Calu3 (cell line): ENCODE results near the gene PRTG. TPM values are rescaled to one million over a fixed set of nuclear protein-coding genes. Genes with fewer than 3 reads are reported as not detected.

ENCODE experiments used
- BruUV-seq: library from RNA; stranded (reverse); fragments of 400-500 nt; replicated peaks from 2 replicates; lab custom pipeline; 2021; lab: Mats Ljungman, UMichigan
- CTCF ChIA-PET: fragments of 300-600 bp; sonication (Branson Sonifier 250); formaldehyde crosslinking; loops from one replicate; lab custom pipeline; 2022; ENCODE audit warnings: antibody characterized with exemption; lab: Charles Lee
- DNase-seq: peaks from one replicate; pipeline ENCODE4 v3.0.0; 2022
- H3K27ac Mint-ChIP-seq: one replicate; pipeline ENCODE4 v1.8.0; 2022; ENCODE audit warnings: mixed read lengths; ENCODE audit not compliant: unreplicated experiment
- H3K27me3 Mint-ChIP-seq: one replicate; pipeline ENCODE4 v1.8.0; 2022; ENCODE audit warnings: mixed read lengths; ENCODE audit not compliant: unreplicated experiment
- H3K36me3 Mint-ChIP-seq: one replicate; pipeline ENCODE4 v1.8.0; 2022; ENCODE audit warnings: mild to moderate bottlenecking, moderate library complexity, mixed read lengths; ENCODE audit not compliant: insufficient read depth, unreplicated experiment
- H3K4me1 Mint-ChIP-seq: one replicate; pipeline ENCODE4 v1.8.0; 2022; ENCODE audit warnings: mild to moderate bottlenecking, low read depth, mixed read lengths; ENCODE audit not compliant: unreplicated experiment
- H3K4me3 Mint-ChIP-seq: one replicate; pipeline ENCODE4 v1.8.0; 2022; ENCODE audit warnings: mild to moderate bottlenecking, low read depth, moderate library complexity, mixed read lengths; ENCODE audit not compliant: unreplicated experiment
- H3K9me3 Mint-ChIP-seq: one replicate; pipeline ENCODE4 v1.8.0; 2022; ENCODE audit warnings: low read depth, mixed read lengths; ENCODE audit not compliant: unreplicated experiment
- intact Hi-C: fragments of 100-400 bp; cut with micrococcal nuclease; formaldehyde crosslinking; loops from one replicate; pipeline ENCODE4 v1.10.0; 2022; ENCODE audit not compliant: unreplicated experiment
- total RNA-seq: library from RNA; stranded (reverse); gene quantifications from 2 replicates; pipeline ENCODE4 v1.2.3, GENCODE V29; 2022
- TF ChIP-seq, protein P1 (sequence below): fragments of 200-600 bp; IDR thresholded peaks from one replicate; pipeline ENCODE4 v1.8.0; 2022; ENCODE audit warnings: antibody characterized with exemption; ENCODE audit not compliant: unreplicated experiment

Gene PRTG
- total RNA-seq, 1 experiment from 2014 or later = 12.0 TPM

GRCh38 chr15:55770261-55770660 is 27.3 kb upstream of the PRTG start:
- H3K27me3 Mint-ChIP-seq = no peaks in the 10 kb centered on the region
- H3K4me1 Mint-ChIP-seq = no peaks in the 10 kb centered on the region
- no peaks in the 10 kb centered on the region for H3K36me3 Mint-ChIP-seq
- H3K9me3 Mint-ChIP-seq = no peaks in the 10 kb centered on the region
- H3K4me3 Mint-ChIP-seq = no peak overlapping the region
- BruUV-seq = no TSS peak
- intact Hi-C loops = no loop called here
- TF ChIP-seq, protein P1, sequence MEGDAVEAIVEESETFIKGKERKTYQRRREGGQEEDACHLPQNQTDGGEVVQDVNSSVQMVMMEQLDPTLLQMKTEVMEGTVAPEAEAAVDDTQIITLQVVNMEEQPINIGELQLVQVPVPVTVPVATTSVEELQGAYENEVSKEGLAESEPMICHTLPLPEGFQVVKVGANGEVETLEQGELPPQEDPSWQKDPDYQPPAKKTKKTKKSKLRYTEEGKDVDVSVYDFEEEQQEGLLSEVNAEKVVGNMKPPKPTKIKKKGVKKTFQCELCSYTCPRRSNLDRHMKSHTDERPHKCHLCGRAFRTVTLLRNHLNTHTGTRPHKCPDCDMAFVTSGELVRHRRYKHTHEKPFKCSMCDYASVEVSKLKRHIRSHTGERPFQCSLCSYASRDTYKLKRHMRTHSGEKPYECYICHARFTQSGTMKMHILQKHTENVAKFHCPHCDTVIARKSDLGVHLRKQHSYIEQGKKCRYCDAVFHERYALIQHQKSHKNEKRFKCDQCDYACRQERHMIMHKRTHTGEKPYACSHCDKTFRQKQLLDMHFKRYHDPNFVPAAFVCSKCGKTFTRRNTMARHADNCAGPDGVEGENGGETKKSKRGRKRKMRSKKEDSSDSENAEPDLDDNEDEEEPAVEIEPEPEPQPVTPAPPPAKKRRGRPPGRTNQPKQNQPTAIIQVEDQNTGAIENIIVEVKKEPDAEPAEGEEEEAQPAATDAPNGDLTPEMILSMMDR = no peak
- DNase-seq = no peak
- CTCF ChIA-PET = interaction anchor here (0.6 to 1.2 kb wide), 2 partner anchors 9 to 27 kb away, joined by 3 read pairs; no protein-coding TSS in a partner anchor
- no peak overlapping the region for H3K27ac Mint-ChIP-seq

DNA sequence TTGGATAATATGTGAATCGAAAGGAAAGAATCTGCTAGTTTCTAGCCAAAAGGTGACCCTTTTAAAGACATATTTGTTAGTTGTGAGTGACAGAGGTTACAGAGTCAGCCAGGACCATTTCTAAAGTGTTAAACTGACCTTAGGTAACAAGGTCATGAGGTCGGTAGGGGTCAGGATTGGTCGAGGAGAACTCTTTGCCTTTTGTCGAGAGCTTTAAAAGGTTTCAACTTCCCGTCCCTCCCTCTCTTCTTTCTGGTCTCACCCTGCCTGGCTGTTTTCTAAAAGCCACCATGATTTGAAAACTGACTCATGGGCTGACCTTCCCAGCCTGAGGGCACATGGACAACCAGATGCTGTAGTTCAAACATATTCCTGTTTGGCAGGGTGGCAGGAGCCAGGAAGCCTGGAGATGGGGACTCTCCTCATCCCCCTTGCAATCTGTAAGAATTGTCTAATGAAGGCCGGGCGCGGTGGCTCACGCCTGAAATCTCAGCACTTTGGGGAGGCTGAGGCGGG is 25.8 kb upstream of the PRTG start:
- H3K4me1 Mint-ChIP-seq = no peaks in the 10 kb centered on the region
- DNase-seq = no peak
- no peak overlapping the region for H3K4me3 Mint-ChIP-seq
- no peaks in the 10 kb centered on the region for H3K36me3 Mint-ChIP-seq
- BruUV-seq = no TSS peak
- TF ChIP-seq, protein P1 = no peak
- H3K27ac Mint-ChIP-seq = no peak overlapping the region
- intact Hi-C loops = no loop called here
- CTCF ChIA-PET = no interaction called here
- H3K9me3 Mint-ChIP-seq = no peaks in the 10 kb centered on the region
- no peaks in the 10 kb centered on the region for H3K27me3 Mint-ChIP-seq

DNA sequence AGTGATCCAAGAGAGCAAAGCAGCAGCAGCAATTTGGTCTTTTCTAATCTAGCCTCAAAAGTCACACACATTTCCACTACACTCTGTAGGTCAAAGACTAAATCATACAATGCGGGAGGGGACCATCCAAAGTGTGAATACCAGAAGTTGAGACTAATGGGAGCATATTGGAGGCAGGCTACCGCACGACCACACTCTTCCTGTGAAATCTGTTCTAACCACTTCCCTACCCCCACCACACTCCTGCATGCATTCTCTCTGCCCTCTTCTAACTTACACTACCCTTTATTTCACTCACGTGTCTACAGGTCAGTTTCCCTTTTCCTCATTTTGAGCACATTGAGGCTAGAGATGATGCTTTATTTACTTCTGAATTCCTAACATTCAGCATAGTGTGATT is 23.7 kb upstream of the PRTG start:
- H3K27me3 Mint-ChIP-seq = no peaks in the 10 kb centered on the region
- TF ChIP-seq, protein P1 = no peak
- no peaks in the 10 kb centered on the region for H3K36me3 Mint-ChIP-seq
- no TSS peak for BruUV-seq
- no peak overlapping the region for H3K4me3 Mint-ChIP-seq
- intact Hi-C loops = no loop called here
- no peak overlapping the region for H3K27ac Mint-ChIP-seq
- no peak for DNase-seq
- H3K4me1 Mint-ChIP-seq = no peaks in the 10 kb centered on the region
- CTCF ChIA-PET = interaction anchor here (0.7 to 1.5 kb wide), 2 partner anchors 9 to 55 kb away, joined by 3 to 5 read pairs; no protein-coding TSS in a partner anchor
- no peaks in the 10 kb centered on the region for H3K9me3 Mint-ChIP-seq

GRCh38 chr15:55764398-55764797 is 21.4 kb upstream of the PRTG start:
- BruUV-seq = no TSS peak
- Mint-ChIP-seq H3K27me3 (no peaks in the 10 kb centered on the region), H3K36me3 (no peaks in the 10 kb centered on the region), H3K4me1 (no peaks in the 10 kb centered on the region), H3K4me3 (no peak overlapping the region), H3K27ac (no peak overlapping the region), H3K9me3 (no peaks in the 10 kb centered on the region)
- CTCF ChIA-PET = no interaction called here
- TF ChIP-seq, protein P1 = no peak
- intact Hi-C loops = no loop called here
- DNase-seq = no peak
